ENCODE results near the gene CORO7.

DNA sequence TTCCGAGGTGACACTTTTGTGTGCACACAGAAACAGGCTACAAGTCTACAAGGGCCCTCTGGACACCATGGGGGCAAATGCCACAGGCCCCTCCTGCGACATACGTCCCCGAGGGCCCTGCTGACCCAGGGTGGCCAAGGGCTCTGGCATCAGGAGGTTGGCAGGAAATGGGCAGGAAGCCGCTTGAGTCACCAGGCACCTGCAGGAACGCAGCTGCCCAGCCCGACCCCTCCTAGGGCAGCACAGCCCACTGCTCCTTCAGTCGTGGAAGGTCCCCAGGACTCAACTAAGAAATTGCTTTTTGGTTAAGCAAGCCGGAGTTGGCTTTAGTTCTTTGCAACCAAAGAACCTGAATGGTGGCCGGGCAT is 8.1 kb downstream of the CORO7 start:
- no peak for TF ChIP-seq POLR2A (IDR thresholded peaks at IDR 0.05; ENCODE audit: low read length)
- TF ChIP-seq GATA1 (IDR thresholded peaks at IDR 0.05; ENCODE audit: low read depth, low read length), result no peak

Data from erythroblast (primary cell).